ENCODE data around the gene EVI5L. TPM values are rescaled to one million over a fixed set of nuclear protein-coding genes. Genes with fewer than 3 reads are reported as not detected.

EVI5L gene
- total and polyA plus RNA-seq, 2 of the 8 experiments (the other 6 are each of a cell fraction or from before 2014, with no cell fraction given) = 7.2 to 11.0 TPM

GRCh38 chr19:7849631-7849999, 19.6 kb downstream of the EVI5L start:
- H3K4ac ChIP-seq (replicated peaks; ENCODE audit: insufficient read length, low read depth, low read length) = no peak overlapping the region
- ChIA-PET CTCF (ENCODE audit: partially characterized antibody) (interaction anchor here (0.6 to 6.1 kb wide), 3 partner anchors 12 to 33 kb away, joined by 3 to 37 read pairs (median 9); no protein-coding TSS in a partner anchor), POLR2A (ENCODE audit: partially characterized antibody) (no interaction called here)
- no peak for DNase-seq (ENCODE audit: low read depth in 1 of 2, low spot score in 2 of 2)
- H2AK5ac ChIP-seq (ENCODE audit: low read depth, low read length) = no peak overlapping the region
- H2BK12ac ChIP-seq (ENCODE audit: low read depth, low read length) = no peak overlapping the region
- H3K56ac ChIP-seq (replicated peaks; ENCODE audit: insufficient read length, low read depth, low read length) = no peak overlapping the region
- no peaks in the 10 kb centered on the region for H3K9me3 ChIP-seq (ENCODE audit: insufficient read depth in 2 of 2, low read depth in 1 of 2, low read length in 1 of 2)
- FAIRE-seq = no peak
- H4K20me1 ChIP-seq (replicated peaks in 1 of 2; ENCODE audit: control insufficient read depth in 1 of 2, insufficient read depth in 2 of 2, low read length in 2 of 2) = peaks cover 0 to 5% of the 10 kb centered on the region in 2 experiments
- H3K79me2 ChIP-seq (ENCODE audit: control insufficient read depth in 1 of 2, insufficient read depth in 2 of 2, low read length in 2 of 2) = no peaks in the 10 kb centered on the region
- no peak overlapping the region for H3K14ac ChIP-seq (ENCODE audit: insufficient read length)
- H4K91ac ChIP-seq (replicated peaks; ENCODE audit: insufficient read length, low read length) = no peak overlapping the region
- no peaks in the 10 kb centered on the region for H3K79me1 ChIP-seq (ENCODE audit: low read depth, low read length)
- H2BK120ac ChIP-seq (replicated peaks; ENCODE audit: low read depth, low read length) = no peak overlapping the region
- H3K23me2 ChIP-seq (ENCODE audit: low read depth, low read length) = 0 out of 2 replicates have a peak, but pooled peaks cover 2% of the 10 kb centered on the region
- H2AFZ ChIP-seq (ENCODE audit: low read length) = no peak overlapping the region
- H2BK5ac ChIP-seq (ENCODE audit: low read depth, low read length) = no peak overlapping the region
- H3K9ac ChIP-seq (replicated peaks in 1 of 4; ENCODE audit: extremely low read depth in 1 of 4, low read depth in 3 of 4, low read length in 3 of 4) = no peak overlapping the region
- WGBS, 2 experiments (ENCODE audit: extremely low coverage in 1 of 2, insufficient coverage in 1 of 2, insufficient read length in 1 of 2, insufficient replicate concordance in 2 of 2, low coverage in 1 of 2, low lambda C conversion rate in 2 of 2, missing lambda C conversion rate in 1 of 2) = 89% methylated on average over 6 of the region's 9 CpGs; no CpG with 5 or more reads in 1 of the 2 experiments
- peaks cover 0 to 2% (median 0%) of the 10 kb centered on the region in 4 experiments; a peak in 1 of 7 replicates for H3K27me3 ChIP-seq (replicated peaks in 1 of 4; ENCODE audit: control insufficient read depth in 3 of 4, extremely low read depth in 1 of 4, insufficient read depth in 3 of 4, low read length in 3 of 4)
- no peak overlapping the region for H3K4me2 ChIP-seq (ENCODE audit: insufficient read depth in 1 of 2, low read depth in 2 of 2, low read length in 2 of 2)
- H4K8ac ChIP-seq (ENCODE audit: extremely low read depth, insufficient read depth, low read length) = no peak overlapping the region
- H2BK15ac ChIP-seq (ENCODE audit: low read length) = no peak overlapping the region
- peaks cover 0 to 7% (median 3%) of the 10 kb centered on the region in 4 experiments; a peak in 5 of 7 replicates for H3K4me1 ChIP-seq (replicated peaks in 1 of 4; ENCODE audit: control insufficient read depth in 3 of 4, insufficient read depth in 4 of 4, low read length in 3 of 4)
- no peak overlapping the region for H4K5ac ChIP-seq (ENCODE audit: insufficient read length, low read depth, low read length)
- no peak overlapping the region for H3K18ac ChIP-seq (ENCODE audit: extremely low read depth, low read length)
- H3K36me3 ChIP-seq (ENCODE audit: control insufficient read depth in 2 of 4, insufficient read depth in 4 of 4, low read length in 3 of 4) = no peaks in the 10 kb centered on the region
- H2BK20ac ChIP-seq (ENCODE audit: low read length) = no peak overlapping the region
- no peak overlapping the region for H3K23ac ChIP-seq (ENCODE audit: insufficient read length)
- H3K4me3 ChIP-seq (ENCODE audit: extremely low read depth in 1 of 4, insufficient read depth in 2 of 4, low read depth in 3 of 4, low read length in 4 of 4) = no peak overlapping the region
- no peak overlapping the region for H3K27ac ChIP-seq (ENCODE audit: low read depth, low read length)
- TF ChIP-seq TBP (IDR thresholded peaks at IDR 0.05; ENCODE audit: low read depth, low read length) (no peak), ATF2 (IDR thresholded peaks at IDR 0.05; ENCODE audit: low read length) (no peak), RBBP5 (IDR thresholded peaks at IDR 0.05; ENCODE audit: borderline replicate concordance, low read depth, low read length) (no peak), HDAC6 (IDR thresholded peaks at IDR 0.05; ENCODE audit: low read depth, low read length) (no peak), CTCF (IDR thresholded peaks at IDR 0.05; ENCODE audit: control extremely low read depth in 1 of 3, insufficient read depth in 1 of 3, low read depth in 1 of 3, low read length in 3 of 3) (no peak), TCF12 (IDR thresholded peaks at IDR 0.05; ENCODE audit: low read depth, low read length) (no peak), RFX5 (IDR thresholded peaks at IDR 0.05; ENCODE audit: borderline replicate concordance, low read depth, low read length) (no peak), BCL11A (IDR thresholded peaks at IDR 0.05; ENCODE audit: low read depth in 2 of 2, low read length in 2 of 2) (no peak), KDM4A (IDR thresholded peaks at IDR 0.05; ENCODE audit: low read depth, low read length, severe bottlenecking) (no peak), JUN (IDR thresholded peaks at IDR 0.05; ENCODE audit: low read depth, low read length) (no peak)
